GM19328 (cell line): ENCODE results near the gene NWD2.
"Not testable (repeated sequence)": the region's sequence is repeated elsewhere in the genome, so short reads cannot be mapped to it uniquely, and the experiment has no call there.

Source experiments
- ATAC-seq: cut with Tn5 transposase; IDR thresholded peaks from one replicate; pipeline ENCODE4 v1.9.1; 2021; ENCODE audit warnings: mild to moderate bottlenecking, moderate library complexity; ENCODE audit not compliant: unreplicated experiment

The NWD2 gene

DNA sequence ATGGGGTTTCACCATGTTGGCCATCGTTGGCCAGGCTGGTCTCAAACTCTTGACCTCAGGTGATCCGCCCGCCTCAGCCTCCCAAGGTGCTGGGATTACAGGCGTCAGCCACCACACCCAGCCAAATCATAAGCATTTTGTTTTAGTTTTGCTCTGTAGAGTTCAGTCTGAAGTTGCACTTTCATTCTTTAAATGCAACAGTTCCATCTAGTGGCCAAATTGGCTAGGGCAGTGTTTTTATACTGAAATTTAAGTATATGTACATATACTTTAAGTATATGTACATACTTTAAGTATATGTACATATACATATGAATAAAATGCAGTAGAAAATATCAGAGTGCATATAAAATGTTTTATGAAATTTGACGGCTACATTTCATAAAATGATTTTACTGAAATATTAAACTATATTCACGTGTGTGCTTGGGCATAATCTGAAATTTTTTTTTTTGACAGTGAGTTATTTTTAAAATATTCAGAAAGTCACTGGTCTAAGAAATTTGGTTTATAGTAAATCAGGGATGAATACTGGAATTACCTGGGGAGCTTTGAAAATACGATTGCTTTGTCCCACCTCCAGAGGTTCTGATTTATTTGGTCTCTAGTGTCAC lies 145.5 kb downstream of the NWD2 start:
- peak; percentile 55 for ATAC-seq

DNA sequence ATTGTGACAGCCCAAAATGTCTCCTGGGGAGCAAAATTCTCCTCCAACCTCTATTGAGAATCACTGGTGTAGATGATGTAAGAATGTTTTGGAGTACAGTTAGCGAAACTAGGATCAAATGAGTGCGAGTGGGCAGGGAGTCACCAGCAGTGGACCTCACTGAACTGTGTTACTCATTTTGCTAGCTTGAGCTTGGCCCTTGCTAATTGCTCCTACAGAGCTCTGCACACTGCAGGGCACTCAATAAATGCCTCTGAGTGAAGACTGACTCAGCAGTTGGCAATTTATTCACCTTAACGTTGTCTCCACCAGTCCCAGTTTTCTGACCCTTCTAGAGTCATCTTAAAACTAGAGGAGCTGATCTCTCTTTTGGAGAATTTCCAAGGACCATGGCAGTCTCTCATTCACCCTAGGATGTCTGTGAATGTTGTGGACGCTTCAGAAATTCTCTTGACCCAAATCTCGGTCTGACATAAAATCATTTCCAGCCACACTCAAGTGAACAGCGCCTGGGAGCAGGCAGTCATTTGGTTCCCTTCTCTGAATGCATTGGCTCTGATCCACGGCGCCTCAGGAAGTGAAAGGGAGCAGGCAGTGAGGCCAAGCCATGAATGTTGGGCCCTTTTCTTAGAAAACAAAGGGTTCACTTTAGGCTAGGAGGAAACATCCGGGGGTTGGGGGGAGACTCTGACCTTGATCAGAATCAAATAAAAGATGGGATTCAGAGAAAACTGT lies 148.1 kb downstream of the NWD2 start:
- no peak for ATAC-seq

DNA sequence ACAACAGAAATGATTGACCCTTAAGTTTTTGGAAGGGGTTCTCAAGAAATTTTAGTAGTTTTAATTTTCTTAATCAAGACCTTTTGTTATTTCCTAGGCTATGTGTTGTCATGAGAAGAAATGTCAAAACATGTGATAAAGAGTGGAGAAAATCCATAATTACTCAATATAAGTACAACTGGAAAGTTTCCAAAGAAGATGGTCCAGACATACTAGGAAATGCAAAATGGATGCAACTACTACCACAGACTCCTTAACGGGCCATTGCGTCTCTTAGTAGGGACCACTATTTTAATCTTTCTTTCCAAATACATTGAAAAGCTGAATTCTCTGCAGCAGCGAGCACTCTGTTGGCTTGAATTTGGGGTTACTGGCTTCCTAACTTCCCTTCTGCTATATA lies 148.8 kb downstream of the NWD2 start:
- no peak for ATAC-seq

DNA sequence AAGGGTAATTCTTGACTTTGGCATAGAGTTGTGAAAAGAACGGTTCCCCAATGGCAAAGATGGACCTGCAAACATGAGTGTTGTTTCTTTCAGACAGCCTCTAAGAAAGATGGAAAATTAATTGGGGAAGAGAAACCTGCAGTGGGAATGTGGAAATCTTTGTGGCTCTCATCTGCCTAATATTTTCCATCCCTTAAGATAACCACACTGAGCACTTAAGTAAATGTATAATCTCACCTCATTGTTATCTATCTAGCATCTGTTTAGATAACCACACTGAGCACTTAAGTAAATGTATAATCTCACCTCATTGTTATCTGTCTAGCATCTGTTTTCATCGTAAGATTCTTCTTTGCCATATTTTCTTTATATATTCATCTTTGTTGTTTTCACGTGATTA lies 149.3 kb downstream of the NWD2 start:
- ATAC-seq, result no peak

DNA sequence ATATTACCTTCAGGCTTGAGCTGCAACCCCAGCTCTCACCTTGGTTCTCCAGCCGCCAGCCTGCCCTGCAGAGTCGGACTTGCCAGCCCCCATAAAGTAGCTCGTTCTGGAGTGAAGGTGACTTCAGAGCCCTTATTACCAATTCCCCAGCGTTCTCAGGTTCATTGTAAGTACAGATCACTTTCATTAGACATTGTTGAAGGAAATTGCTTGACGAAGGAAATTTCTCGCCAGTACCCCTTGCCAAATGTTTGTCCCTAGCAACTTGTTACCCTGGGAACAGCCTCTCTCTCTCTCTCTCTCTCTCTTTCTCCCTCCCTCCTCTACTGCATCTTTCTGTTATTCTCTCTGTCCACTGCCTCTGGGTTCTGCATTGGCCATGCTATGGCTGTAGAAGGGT lies 153.0 kb downstream of the NWD2 start:
- no peak for ATAC-seq

DNA sequence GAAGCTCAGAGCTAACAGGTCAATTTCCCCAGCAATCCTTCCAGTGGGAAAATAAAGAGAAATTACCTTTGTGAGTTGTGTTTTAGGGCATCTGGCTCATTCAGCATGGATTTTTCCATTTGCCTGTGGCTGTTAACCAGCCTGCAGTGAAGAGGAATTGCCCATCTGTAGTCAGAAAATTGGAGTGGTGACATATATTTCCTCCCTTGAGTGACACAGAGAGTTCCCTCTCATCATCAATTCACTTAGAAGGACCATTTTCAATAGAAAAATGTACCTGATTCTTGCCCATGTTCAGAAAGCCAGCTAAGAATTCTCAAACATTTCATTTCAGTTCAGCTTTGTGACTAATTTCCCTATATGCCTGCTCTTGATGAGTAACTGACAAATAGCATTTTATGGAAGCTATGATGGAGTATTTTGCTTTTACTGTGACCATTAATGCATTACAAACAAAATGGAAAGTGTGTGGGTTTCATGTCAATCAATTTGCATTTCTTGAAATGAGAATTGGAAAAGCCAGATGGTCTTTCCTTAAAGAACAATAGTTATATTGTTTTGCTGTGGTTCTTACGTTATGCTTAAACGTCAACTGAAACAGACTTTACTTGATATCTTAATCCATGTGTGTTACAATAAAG lies 155.8 kb downstream of the NWD2 start:
- peak; percentile 79 for ATAC-seq

DNA sequence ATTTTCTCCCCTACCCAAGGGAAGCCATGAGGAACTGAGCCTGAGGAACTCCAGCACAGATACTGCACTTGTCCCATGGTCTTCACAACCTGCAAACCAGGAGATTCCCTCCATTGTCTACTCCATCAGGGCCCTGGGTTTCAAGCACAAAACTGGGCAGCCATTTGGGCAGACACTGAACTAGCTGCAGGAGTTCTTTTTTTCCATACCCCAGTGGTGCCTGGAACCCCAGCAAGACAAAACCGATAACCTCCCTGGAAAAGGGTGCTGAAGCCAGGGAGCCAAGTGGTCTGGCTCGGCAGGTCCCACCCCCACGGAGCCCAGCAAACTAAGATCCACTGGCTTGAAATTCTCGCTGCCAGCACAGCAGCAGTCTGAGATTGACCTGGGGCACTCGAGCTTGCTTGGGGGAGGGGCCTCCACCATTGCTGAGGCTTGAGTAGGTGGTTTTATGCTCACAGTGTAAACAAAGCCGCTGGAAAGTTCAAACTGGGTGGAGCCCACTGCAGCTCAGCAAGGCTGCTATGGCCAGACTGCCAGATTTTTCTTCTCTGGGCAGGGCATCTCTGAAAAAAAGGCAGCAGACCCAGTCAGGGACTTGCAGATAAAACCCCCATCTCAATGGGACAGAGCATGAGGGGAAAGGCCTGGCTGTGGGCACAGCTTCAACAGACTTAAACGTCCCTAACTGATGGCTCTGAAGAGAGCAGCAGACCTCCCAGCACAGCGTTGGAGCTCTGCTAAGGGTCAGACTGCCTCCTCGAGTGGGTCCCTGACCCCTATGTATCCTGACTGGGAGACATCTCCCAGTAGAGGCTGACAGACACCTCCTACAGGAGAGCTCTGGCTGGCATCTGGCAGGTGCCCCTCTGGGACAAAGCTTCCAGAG lies 163.6 kb downstream of the NWD2 start:
- ATAC-seq, result not testable (repeated sequence)

DNA sequence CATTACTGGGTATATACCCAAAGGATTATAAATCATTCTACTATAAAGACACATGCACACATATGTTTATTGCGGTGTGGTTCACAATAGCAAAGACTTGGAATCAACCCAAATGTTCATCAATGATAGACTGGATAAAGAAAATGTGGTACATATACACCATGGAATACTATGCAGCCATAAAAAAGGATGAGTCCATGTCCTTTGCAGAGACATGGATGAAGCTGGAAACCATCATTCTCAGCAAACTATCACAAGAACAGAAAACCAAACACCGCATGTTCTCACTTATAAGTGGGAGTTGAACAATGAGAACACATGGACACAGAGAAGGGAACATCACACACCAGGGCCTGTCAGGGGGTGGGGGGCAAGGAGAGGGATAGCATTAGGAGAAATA lies 169.1 kb downstream of the NWD2 start:
- not testable (repeated sequence) for ATAC-seq

DNA sequence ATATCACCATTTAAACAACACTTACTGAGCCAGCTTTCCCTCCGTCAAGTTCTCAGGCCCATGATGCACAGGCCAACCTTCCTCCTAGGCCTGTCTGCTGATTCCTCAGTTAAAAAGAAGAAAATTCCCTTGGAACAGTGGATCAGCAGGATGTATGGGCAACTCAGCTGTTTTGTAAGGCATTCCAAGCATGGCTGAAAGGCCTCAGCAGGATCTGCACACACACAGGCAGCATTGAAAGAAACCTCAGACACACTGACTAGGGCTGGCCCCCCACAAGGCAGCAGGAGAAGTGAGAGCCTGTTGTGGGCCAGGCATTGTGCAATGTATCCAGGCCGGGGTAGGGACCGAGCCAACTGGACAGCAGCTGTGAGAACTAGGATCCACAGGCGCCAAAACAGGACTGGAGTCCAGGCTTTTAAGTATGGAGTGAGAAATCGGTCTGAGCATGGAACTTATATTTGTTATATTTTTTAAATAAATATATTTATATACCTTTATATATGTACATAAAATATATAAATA lies 171.4 kb downstream of the NWD2 start:
- ATAC-seq, result no peak

DNA sequence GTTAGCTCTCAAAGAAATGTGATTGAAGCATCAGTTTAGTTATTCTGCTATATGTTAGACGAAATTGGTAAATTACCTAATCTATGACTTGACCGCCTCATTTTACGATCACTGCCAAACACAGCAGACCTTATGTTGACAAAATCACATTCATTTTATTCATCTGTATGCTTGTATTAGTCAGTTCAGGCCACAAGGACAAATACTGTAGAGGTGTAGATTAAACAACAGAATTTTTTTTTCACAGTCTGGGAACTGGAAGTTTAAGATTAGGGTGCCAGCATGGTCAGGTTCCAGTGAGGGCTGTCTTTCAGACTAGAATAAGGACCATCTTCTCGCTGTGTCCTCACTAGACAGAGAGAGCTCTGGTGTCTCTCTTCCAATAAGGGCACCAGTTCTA lies 177.1 kb downstream of the NWD2 start:
- no peak for ATAC-seq

DNA sequence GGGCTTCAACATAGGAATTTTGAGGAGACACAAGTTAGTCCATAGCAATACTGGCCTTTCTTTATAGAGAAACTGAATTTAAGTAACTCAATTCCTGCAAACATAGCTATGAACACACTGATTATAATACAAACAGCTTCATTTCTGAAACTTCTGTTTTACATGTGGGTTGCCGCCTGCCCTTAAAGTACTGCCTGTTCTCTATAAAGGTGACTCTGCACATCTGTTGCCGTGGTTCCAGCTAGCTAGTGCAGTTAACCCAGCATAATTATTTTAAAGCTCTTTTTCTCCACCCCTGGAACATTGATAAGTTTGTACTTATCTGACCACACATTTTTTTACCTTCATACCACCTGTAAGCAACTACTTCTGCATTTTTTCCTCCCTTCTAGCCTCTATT lies 177.6 kb downstream of the NWD2 start:
- ATAC-seq, result no peak

DNA sequence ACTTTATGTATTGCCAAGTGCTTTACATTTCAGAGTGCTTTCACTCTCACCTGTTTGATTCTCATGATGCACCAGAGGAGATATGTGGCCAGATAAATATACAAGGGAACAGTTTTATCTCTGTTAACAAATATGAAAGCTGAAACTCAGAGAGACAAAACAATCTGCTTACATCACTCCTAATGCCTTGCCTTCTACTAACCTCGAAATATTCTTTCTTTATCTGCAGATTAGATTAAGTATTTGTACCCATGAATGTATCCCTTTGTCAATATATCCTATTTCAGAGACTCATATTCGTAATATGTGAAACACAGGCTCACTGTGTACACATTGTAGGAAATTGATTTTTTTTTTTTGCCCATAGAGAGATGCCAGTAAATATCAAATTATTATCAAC lies 178.1 kb downstream of the NWD2 start:
- no peak for ATAC-seq

DNA sequence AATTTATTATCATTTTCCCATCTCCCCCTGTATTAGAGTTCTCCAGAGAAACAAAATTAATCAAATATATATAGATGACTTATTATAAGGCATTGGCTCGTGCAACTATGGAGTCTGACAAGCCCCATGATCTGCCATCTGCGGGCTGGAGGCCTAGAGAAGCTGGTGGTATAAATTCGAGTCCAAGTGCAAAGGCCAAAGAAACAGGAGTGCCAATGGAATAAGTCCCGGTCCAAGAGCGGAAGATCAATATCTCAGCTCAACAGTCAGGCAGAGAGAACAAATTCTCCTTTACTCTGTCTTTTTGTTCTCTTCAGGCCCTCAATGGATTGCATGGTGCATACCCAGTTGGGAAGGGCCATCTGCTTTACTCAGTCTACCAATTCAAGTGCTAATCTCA lies 178.8 kb downstream of the NWD2 start:
- no peak for ATAC-seq

DNA sequence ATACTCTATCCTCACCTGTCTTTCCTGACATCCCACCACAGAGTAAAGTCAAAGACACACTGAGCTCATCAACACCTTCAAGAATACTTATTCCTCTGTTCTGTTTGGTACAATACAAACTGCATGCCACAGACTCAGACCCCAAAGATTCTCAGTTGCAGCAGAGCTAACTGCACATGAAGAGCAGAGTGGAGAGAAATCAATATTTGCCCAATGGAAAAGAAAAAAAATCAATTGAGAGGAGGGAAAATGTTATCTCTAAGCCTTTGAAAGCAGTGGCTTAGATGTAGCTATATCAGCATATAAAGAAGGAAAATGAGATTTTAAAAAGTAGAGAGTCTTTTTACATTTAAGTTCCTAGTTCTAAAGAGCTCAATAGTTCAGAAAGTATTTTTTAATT lies 180.2 kb downstream of the NWD2 start:
- ATAC-seq, result no peak

DNA sequence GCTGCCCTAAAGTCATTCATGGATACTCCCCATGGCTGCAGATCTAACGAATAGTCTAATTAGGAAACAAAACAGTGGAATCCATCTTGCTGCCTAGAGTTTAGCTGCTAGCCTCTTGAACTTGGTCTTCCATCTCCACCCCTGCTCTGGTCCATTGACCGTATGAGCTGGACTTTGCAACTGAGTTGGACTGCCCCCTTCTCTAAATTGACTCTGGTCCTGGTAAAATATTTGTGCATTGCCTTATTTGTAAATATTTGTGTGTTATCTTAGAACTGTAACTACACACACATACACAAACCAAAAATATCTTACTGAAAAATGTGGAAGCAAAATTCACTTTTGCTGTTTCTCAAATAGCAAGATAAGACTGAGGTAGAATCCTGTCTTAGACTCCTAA lies 181.3 kb downstream of the NWD2 start:
- no peak for ATAC-seq

DNA sequence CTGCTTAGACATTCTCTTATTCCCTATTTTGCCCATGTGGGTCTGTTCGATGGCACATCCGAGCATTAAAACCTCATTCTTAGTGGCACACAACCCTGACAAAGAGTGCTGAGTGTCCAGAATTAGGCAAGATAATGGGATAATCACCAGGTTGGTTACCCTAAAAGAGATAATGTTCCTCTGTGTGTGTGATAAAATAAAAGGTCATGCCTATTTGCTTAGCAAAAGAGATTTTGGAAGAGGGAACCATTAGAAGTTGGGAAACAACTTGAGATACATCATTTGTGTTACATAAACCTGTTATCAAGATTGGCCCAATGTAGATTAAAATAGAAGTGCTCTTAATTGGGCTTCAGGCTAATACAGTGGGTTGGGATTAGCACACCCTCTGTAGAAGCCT lies 182.7 kb downstream of the NWD2 start:
- ATAC-seq, result no peak

DNA sequence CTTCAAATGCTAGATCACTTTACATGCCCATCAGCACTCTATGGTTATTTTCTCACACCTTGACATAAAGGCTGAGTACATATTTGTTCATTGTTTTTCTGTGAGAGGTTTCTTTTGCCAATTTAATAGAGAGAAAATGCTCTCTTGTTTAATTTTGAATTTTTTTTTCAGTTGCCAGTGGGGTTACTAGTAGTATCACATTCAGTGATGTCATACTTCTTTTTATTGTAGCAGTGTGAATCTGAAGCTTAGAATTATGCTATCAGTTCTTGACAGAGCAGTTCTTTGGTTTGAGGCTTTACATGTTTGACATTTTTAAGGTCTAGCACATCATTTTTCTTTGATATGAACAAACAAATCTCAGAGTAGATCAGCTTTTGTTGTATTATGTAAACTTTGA lies 185.4 kb downstream of the NWD2 start:
- no peak for ATAC-seq

DNA sequence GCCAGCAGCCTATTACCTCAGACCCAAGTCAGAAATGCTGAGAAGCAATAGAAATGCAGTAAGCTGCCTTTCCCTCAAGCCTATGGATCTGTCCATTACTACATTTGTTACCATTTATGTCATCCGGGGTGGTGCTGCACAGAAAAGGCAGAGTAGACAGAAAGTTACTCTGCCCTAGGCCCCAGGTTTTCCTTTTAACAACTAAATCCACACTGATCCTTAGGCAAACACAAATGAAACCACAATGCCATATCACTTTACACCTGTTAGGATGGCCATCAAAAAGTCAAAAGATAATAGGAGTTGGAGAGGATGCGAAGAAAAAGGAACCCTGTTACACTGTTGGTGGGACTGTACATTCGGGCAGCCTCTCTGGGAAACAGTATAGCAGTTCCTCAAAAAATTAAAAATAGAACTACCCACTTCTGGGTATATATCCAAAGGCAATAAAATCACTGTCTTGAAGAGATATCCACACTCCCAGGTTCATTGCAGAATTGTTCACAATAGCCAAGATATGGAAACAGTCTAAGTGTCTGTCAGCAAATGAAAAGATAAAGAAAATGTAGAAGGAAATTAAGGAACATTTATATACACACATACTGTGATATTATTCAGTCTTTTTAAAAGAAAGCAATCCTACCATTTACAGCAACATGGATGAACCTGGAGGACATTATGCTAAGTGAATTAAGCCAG lies 186.3 kb downstream of the NWD2 start:
- no peak for ATAC-seq

DNA sequence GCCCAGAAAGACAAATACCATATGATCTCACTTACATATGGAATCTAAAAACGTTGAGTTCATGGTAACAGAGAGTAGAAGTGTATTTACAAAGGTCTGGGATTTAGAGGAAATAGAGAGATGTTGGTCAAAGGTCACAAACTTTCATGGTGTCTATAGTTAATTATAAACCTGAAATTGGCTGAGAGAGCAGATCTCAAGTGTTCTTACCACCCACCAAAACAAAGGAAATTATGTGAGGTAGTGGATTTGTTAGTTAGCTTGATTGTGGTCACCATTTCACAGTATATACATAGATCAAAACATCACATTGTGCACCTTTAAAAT lies 186.8 kb downstream of the NWD2 start:
- no peak for ATAC-seq

DNA sequence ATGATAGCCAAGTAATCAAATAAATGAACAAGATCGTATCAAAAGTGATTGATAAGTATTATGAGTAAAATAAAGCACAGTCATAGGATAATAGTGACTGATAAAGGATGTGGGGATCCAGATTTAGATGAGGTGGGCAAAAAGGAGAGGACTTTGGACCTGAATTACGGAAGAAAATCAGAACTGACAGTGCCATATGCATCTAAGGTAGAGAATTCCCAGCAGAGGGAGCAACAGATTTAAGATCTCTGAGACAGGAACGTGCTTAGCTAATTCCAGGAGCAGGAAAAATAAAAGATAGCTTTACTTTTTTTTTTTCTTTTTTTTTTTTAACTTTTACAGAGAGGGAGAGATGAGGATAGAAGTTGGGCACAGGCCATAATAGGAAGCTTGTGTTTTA lies 189.9 kb downstream of the NWD2 start:
- ATAC-seq, result no peak

DNA sequence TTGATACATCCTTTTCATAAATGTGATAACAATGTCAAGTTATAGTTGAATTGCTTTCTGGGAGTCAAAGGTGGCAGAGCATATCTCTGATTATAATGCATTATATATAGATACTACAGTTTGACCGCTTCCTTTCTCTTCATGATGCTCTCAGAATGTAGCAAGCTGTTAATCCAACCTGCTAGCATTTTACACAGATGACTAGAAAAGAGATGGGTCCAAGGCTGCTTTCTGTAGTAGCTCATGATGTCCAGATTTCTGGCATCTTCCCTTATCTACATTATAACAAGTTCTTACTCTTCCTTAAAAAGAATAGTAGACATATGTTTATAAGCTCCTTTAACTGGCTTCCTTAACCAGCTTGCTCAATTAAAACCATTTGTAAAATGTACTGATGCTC lies 192.0 kb downstream of the NWD2 start:
- ATAC-seq, result no peak
